HG03045 (cell line): ENCODE data around the gene PPT1.

Source experiments
- ATAC-seq: cut with Tn5 transposase; IDR thresholded peaks from one replicate; pipeline ENCODE4 v1.9.1; 2021; ENCODE audit warnings: mild to moderate bottlenecking, moderate library complexity; ENCODE audit not compliant: unreplicated experiment

Gene PPT1

DNA sequence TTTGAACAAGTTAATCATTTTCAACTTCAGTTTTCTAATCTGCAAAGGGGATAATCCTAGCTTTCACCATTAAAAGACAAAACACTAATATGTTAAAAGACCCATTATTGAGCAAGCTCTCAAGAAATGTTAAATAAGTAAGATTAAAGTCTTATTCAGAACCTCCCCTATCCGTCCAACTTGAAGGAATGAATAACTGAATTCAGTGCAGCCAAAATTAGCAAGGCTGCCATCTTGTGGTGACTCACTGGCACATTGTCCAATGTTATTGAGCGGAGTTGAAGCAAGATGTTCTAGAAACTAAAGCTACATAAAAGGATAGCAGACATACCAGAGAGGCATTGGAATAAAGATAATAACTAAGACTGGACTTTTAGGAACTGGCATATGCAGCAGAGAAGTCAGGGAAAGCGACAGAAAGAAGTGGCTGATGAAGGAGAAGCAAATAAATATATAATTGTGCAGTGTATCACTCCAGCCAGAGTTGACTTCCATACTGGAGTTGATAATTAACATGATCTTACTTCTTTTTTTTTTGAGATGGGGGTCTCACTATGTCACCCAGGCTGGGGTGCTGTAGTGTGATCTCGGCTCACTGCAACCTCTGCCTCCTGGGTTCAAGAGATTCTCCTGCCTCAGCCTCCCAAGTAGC lies 64.7 kb downstream of the PPT1 start:
- ATAC-seq, result no peak

DNA sequence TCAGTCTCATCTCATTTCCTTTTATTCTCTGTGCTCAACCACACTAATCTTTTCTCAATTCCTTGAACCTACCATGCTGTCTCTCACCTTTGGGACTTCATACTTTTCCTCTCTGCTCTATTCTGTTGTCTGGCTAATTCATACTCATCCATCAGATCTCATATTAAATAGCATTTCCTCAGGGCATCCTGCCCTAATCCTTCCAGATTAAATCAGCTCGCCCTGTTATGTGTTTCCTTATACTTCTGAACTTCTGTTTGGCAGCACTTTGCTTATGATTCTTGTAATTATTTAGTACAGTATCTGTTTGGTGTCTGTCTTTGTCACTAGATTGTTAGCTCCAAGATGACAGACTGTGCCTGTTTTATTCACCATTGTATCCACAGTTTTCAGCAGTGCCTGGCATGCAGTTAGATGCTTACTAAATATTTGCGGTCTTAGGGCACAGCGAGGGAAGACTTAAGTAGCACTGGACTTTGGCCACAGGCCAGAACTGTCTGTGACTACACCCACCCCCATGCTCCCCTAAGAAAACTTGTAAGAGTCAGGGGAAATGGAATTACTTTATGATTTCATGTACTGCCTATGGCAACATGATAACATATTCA lies 66.4 kb downstream of the PPT1 start:
- no peak for ATAC-seq

DNA sequence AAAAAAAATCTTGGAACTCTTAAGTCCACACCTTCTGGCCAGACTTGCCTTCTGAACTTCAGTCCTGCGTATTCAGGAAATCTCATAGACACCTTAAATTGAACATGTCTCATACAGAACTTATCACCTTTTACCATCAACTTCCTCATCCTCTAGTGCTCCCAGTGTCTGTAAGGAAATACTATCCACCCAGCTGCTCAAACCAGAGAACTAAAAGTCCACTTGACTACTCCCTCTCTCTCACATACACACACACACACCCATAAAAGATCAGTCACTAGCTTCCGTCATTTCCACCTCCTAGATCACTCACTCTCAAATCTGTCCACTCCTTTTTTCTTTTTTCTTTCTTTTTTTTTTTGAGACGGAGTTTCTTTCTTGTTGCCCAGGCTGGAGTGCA lies 67.4 kb downstream of the PPT1 start:
- no peak for ATAC-seq

DNA sequence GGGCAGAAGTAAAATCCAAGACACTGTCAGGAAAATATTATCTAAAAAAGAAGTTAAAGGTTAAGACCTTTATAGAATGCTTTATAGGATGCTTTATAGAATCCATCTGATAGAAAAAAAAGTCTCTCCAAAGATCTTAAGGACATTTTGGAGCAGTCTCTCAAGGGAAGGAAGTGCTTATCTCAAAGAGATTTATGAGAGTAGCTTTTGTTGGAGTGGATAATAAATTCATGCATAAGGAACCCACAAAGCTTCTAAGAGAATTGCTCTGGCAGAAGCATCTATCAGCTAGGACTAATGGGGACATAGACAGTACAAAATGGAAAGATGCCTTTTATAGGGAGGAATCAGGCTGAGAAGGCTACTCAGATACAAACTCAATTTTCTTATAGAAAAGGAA lies 69.4 kb downstream of the PPT1 start:
- ATAC-seq, result no peak

DNA sequence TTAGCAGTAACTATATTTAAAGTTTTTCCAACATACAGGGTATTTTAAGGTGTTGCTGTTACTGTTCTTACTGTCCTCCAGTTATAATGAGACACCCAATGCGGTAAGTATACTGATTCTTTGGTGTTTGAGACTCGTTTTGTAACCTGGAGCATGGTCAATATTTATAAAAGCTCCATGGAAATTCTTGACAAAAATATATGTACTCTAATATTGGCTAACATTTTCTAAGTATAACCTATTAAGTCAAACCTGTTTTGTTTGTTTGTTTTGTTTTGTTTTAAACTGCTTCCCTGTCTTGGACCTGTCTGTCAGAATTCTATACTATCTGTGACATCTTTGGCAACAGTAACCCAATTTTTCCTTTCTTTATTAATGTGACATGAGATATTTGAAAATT lies 72.4 kb downstream of the PPT1 start:
- ATAC-seq, result no peak

DNA sequence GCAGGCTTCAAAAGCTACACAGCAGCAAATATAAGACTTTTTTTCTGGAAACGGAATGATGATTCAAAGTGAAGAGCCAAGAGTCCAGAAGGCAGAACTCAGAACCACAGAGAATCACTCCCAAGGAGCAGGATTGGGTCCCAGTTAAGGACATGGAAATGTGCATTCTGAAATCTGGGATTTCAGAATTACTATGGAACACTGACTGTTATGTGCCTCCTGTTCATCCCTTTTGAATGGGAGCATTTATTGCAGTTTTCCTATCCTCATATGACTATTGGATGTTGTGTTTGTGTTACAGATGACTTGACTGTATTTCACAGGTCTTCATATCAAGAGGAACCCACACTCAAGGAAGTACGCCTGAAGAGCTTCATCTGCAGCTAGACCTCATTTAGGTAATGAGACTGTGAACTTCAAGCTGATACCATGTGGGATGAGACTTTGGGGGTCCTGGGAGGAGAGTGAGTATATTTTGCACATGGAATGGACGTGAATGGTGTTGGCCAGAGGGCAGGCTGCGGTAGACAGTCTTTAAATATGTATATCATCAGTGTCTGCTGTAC lies 73.6 kb downstream of the PPT1 start:
- ATAC-seq, result no peak
